IPS-20b (cell line): Measurements from ENCODE around the gene FBXO40.

Experiments
- H3K27ac ChIP-seq: one replicate; pipeline ENCODE4 v1.5.1; 2013; ENCODE audit warnings: low read length
- H3K27me3 ChIP-seq: 2 replicates; pipeline ENCODE4 v1.6.1; 2013; ENCODE audit warnings: mild to moderate bottlenecking, low read length, inconsistent platforms; ENCODE audit not compliant: insufficient read depth
- H3K36me3 ChIP-seq: 2 replicates; pipeline ENCODE4 v1.6.1; 2013; ENCODE audit warnings: low read depth, mild to moderate bottlenecking, inconsistent platforms, low read length, moderate library complexity; ENCODE audit not compliant: insufficient read depth
- H3K4me1 ChIP-seq: 2 replicates; pipeline ENCODE4 v1.6.1; 2013; ENCODE audit warnings: mild to moderate bottlenecking, control low read depth, inconsistent platforms, low read length, moderate library complexity; ENCODE audit not compliant: insufficient read depth
- H3K4me3 ChIP-seq: 2 replicates; pipeline ENCODE4 v1.5.1; 2013; ENCODE audit warnings: mild to moderate bottlenecking, low read length, inconsistent platforms
- H3K9ac ChIP-seq: 2 replicates; pipeline ENCODE4 v1.6.1; 2013; ENCODE audit warnings: low read depth, mild to moderate bottlenecking, inconsistent platforms, low read length, moderate library complexity
- H3K9me3 ChIP-seq: 2 replicates; pipeline ENCODE4 v1.6.1; 2013; ENCODE audit warnings: mild to moderate bottlenecking, low read depth, low read length, inconsistent platforms; ENCODE audit not compliant: insufficient read depth

Gene FBXO40

GRCh38 chr3:121592856-121593702 is at the start of gene FBXO40:
TSS of gene FBXO40 (plus strand) at chr3:121593379. CDS start at chr3:121620576, 27,197 bp downstream.
- H3K4me1 ChIP-seq: peaks cover 23% of the 10 kb centered on the region
- no peaks in the 10 kb centered on the region for H3K9me3 ChIP-seq
- H3K36me3 ChIP-seq: no peaks in the 10 kb centered on the region
- peak within 1 kb of the TSS; percentile 47; the same call in 1 of the 2 replicates for H3K4me3 ChIP-seq
- peak within 1 kb of the TSS; percentile 96 for H3K27ac ChIP-seq
- H3K9ac ChIP-seq: peak within 1 kb of the TSS; percentile 93
- H3K27me3 ChIP-seq: no peaks in the 10 kb centered on the region

- Histone ChIP-seq H3K9ac (peak overlapping the region; percentile 84), H3K36me3 (peaks cover 36% of the 10 kb centered on the region), H3K27me3 (no peaks in the 10 kb centered on the region), H3K9me3 (no peaks in the 10 kb centered on the region), H3K27ac (no peak overlapping the region), H3K4me1 (peaks cover 7% of the 10 kb centered on the region; the same call in 1 of the 2 replicates), H3K4me3 (peak overlapping the region; percentile 93)
Measured at GRCh38 chr3:121545049-121545573, 48.1 kb upstream of the FBXO40 start.

GRCh38 chr3:121545574-121546455 is 47.4 kb upstream of the FBXO40 start, which contains the start of gene POLQ:
TSS of gene POLQ (minus strand) at chr3:121545988. CDS start at chr3:121545877, 111 bp downstream.
- H3K4me3 ChIP-seq: peak within 1 kb of the TSS; percentile 93
- peak within 1 kb of the TSS; percentile 84 for H3K9ac ChIP-seq
- H3K27me3 ChIP-seq: no peaks in the 10 kb centered on the region
- H3K9me3 ChIP-seq: no peaks in the 10 kb centered on the region
- peaks cover 7% of the 10 kb centered on the region; the same call in 1 of the 2 replicates for H3K4me1 ChIP-seq
- no peak within 1 kb of the TSS for H3K27ac ChIP-seq
- peaks cover 31% of the 10 kb centered on the region for H3K36me3 ChIP-seq

GRCh38 chr3:121552379-121552778 is 40.8 kb upstream of the FBXO40 start:
- no peaks in the 10 kb centered on the region for H3K27me3 ChIP-seq
- no peak overlapping the region for H3K27ac ChIP-seq
- no peaks in the 10 kb centered on the region for H3K9me3 ChIP-seq
- H3K36me3 ChIP-seq: no peaks in the 10 kb centered on the region
- no peak overlapping the region for H3K9ac ChIP-seq
- H3K4me3 ChIP-seq: no peak overlapping the region
- no peaks in the 10 kb centered on the region for H3K4me1 ChIP-seq

- Histone ChIP-seq H3K4me3 (no peak overlapping the region), H3K9me3 (no peaks in the 10 kb centered on the region), H3K4me1 (no peaks in the 10 kb centered on the region), H3K36me3 (no peaks in the 10 kb centered on the region), H3K27ac (no peak overlapping the region), H3K9ac (no peak overlapping the region), H3K27me3 (no peaks in the 10 kb centered on the region)
Measured at GRCh38 chr3:121552797-121553196, 40.4 kb upstream of the FBXO40 start.

- H3K27ac ChIP-seq: no peak overlapping the region
- no peaks in the 10 kb centered on the region for H3K36me3 ChIP-seq
- no peaks in the 10 kb centered on the region for H3K27me3 ChIP-seq
- peaks cover 7% of the 10 kb centered on the region for H3K4me1 ChIP-seq
- H3K9me3 ChIP-seq: no peaks in the 10 kb centered on the region
- no peak overlapping the region for H3K4me3 ChIP-seq
- H3K9ac ChIP-seq: no peak overlapping the region
Measured at GRCh38 chr3:121557426-121557934, 35.7 kb upstream of the FBXO40 start.

- no peak overlapping the region for H3K4me3 ChIP-seq
- no peaks in the 10 kb centered on the region for H3K27me3 ChIP-seq
- H3K4me1 ChIP-seq: peaks cover 7% of the 10 kb centered on the region
- no peaks in the 10 kb centered on the region for H3K9me3 ChIP-seq
- H3K9ac ChIP-seq: no peak overlapping the region
- no peaks in the 10 kb centered on the region for H3K36me3 ChIP-seq
- no peak overlapping the region for H3K27ac ChIP-seq
Measured at GRCh38 chr3:121562148-121562547, 31.0 kb upstream of the FBXO40 start.

- no peaks in the 10 kb centered on the region for H3K36me3 ChIP-seq
- no peak overlapping the region for H3K4me3 ChIP-seq
- H3K27ac ChIP-seq: no peak overlapping the region
- no peak overlapping the region for H3K9ac ChIP-seq
- H3K27me3 ChIP-seq: no peaks in the 10 kb centered on the region
- peaks cover 16% of the 10 kb centered on the region for H3K4me1 ChIP-seq
- H3K9me3 ChIP-seq: no peaks in the 10 kb centered on the region
Measured at GRCh38 chr3:121566773-121567172, 26.4 kb upstream of the FBXO40 start.

- no peak within 1 kb of the TSS for H3K27ac ChIP-seq
- no peaks in the 10 kb centered on the region for H3K36me3 ChIP-seq
- H3K9me3 ChIP-seq: no peaks in the 10 kb centered on the region
- H3K4me3 ChIP-seq: no peak within 1 kb of the TSS
- H3K9ac ChIP-seq: no peak within 1 kb of the TSS
- H3K4me1 ChIP-seq: peaks cover 12% of the 10 kb centered on the region; the same call in 1 of the 2 replicates
- no peaks in the 10 kb centered on the region for H3K27me3 ChIP-seq
Measured at GRCh38 chr3:121567649-121568048, 25.5 kb upstream of the FBXO40 start, which contains the start of gene ARGFX. TSS of gene ARGFX (plus strand) at chr3:121567949. CDS start at chr3:121570714, 2,765 bp downstream.

- Histone ChIP-seq H3K9me3 (no peaks in the 10 kb centered on the region), H3K27ac (no peak overlapping the region), H3K36me3 (no peaks in the 10 kb centered on the region), H3K4me3 (no peak overlapping the region), H3K27me3 (no peaks in the 10 kb centered on the region), H3K4me1 (peaks cover 12% of the 10 kb centered on the region; the same call in 1 of the 2 replicates), H3K9ac (no peak overlapping the region)
Measured at GRCh38 chr3:121574449-121574848, 18.7 kb upstream of the FBXO40 start.

- Histone ChIP-seq H3K4me3 (no peak overlapping the region), H3K27ac (no peak overlapping the region), H3K9me3 (no peaks in the 10 kb centered on the region), H3K27me3 (no peaks in the 10 kb centered on the region), H3K36me3 (no peaks in the 10 kb centered on the region), H3K9ac (no peak overlapping the region), H3K4me1 (peaks cover 3% of the 10 kb centered on the region; the same call in 1 of the 2 replicates)
Measured at GRCh38 chr3:121581691-121582090, 11.5 kb upstream of the FBXO40 start.
